Stomach (tissue), 4 donors: ENCODE measurements around the gene BIN1.

Source experiments
- EP300 ChIP-seq: sonication (generic); formaldehyde crosslinking; IDR thresholded peaks from one replicate; pipeline ENCODE4 v1.6.1; 2017; ENCODE audit warnings: antibody characterized with exemption
- POLR2A ChIP-seq, 4 donors: fragments of 450-650 bp; IDR thresholded peaks; one replicate each; pipeline ENCODE4 v1.6.1; 2016; ENCODE audit warnings: antibody characterized with exemption in 4 of 4, control low read depth in 2 of 4, mild to moderate bottlenecking in 1 of 4, moderate library complexity in 1 of 4
- POLR2AphosphoS5 ChIP-seq, 3 donors: sonication (generic); formaldehyde crosslinking; IDR thresholded peaks; one replicate each; pipeline ENCODE4 v1.6.1; 2016; ENCODE audit warnings: antibody characterized with exemption in 3 of 3
- TF ChIP-seq, protein P1 (sequence below), 7 experiments: fragments of 450-650 bp in 4 of 7; fragments of 200-600 bp in 3 of 7; sonication (generic) in 3 of 7; IDR thresholded peaks; one replicate each; pipeline ENCODE4 v1.5.1; 2016 to 2019; ENCODE audit warnings: antibody characterized with exemption in 7 of 7, control low read depth in 2 of 7, mild to moderate bottlenecking in 1 of 7

DNA sequence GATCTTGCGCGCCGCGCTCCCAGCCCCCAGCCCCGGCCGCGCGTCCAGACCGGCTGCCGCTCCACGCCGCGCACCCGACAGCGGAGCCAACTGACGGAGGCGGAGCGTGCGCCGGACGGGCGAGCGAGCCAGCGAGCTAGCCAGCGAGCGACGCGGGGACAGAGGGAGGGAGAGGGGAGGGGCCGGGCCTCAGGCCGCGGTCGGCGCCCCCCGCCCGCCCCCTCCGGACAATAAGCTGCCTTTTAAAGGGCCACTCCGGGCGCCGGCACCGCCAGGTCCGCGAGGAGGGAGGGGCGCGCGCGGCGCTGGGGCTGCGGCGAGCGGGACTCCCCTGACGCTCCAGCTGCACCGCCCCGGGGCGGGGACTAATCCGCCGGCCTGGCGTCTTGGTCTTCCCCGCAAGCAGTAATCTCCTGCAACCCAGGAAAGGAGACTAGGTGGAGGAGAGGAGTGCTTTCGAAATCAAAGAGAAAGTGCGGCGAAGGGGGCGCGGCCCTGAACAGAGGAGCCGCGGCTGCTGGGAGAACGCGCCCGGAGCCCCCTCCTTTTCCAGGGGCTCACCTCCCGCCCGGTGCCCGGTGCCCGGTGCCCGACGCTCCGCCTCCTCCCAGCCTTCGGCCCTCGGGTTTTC lies at the start of gene BIN1:
- TF ChIP-seq EP300, result no peak
- TF ChIP-seq, protein P1, sequence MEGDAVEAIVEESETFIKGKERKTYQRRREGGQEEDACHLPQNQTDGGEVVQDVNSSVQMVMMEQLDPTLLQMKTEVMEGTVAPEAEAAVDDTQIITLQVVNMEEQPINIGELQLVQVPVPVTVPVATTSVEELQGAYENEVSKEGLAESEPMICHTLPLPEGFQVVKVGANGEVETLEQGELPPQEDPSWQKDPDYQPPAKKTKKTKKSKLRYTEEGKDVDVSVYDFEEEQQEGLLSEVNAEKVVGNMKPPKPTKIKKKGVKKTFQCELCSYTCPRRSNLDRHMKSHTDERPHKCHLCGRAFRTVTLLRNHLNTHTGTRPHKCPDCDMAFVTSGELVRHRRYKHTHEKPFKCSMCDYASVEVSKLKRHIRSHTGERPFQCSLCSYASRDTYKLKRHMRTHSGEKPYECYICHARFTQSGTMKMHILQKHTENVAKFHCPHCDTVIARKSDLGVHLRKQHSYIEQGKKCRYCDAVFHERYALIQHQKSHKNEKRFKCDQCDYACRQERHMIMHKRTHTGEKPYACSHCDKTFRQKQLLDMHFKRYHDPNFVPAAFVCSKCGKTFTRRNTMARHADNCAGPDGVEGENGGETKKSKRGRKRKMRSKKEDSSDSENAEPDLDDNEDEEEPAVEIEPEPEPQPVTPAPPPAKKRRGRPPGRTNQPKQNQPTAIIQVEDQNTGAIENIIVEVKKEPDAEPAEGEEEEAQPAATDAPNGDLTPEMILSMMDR (IDR thresholded peaks at IDR 0.05), result peak in 1 of 7 experiments; percentile 7
- peak in 1 of 4 donors; percentile 37 for TF ChIP-seq POLR2A (IDR thresholded peaks at IDR 0.05)
- peak; percentile 58 to 91 (median 90) for TF ChIP-seq POLR2AphosphoS5 (IDR thresholded peaks at IDR 0.05)
